ENCODE results near the gene CUL4B. TPM values are rescaled to one million over a fixed set of nuclear protein-coding genes. Genes with fewer than 3 reads are reported as not detected.

Gene CUL4B
- total and polyA plus RNA-seq, 4 donors: 6.0 to 24.9 (median 12.7) TPM

GRCh38 chrX:120568035-120568434 is 7.3 kb upstream of the CUL4B start (continued):
- TF ChIP-seq HNF4G (IDR thresholded peaks at IDR 0.05): no peak
- no peak for TF ChIP-seq ZBTB33 (IDR thresholded peaks at IDR 0.05)
- no peak for TF ChIP-seq NR2F2 (IDR thresholded peaks at IDR 0.05)
- no peak for TF ChIP-seq SP1 (IDR thresholded peaks at IDR 0.05)
- no peak for TF ChIP-seq MAX (IDR thresholded peaks at IDR 0.05)
- TF ChIP-seq YY1 (IDR thresholded peaks at IDR 0.05): no peak

DNA sequence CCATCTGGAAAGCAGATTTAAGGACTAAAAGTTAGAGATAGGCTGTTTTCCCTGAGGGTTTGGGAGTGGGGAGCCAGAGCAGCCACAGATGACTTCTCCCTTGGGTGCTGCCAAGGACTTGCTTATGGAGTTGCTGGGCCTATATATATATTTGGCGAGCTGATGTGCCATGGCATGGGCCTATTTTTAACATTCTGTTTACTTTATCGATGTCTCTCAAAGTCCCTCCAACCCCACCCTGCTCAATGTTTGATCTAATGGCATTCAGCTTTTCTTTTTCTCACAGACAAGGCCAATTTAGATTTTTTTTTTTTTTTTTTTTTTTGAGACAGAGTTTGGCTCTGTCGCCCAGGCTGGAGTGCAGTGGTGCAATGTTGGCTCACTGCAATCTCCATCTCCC is 6.1 kb upstream of the CUL4B start:
- TF ChIP-seq RXRA (IDR thresholded peaks at IDR 0.05) (no peak), YY1 (IDR thresholded peaks at IDR 0.05) (no peak), FOXA2 (IDR thresholded peaks at IDR 0.05) (no peak), ZBTB33 (IDR thresholded peaks at IDR 0.05) (no peak)
- TF ChIP-seq, protein P1, sequence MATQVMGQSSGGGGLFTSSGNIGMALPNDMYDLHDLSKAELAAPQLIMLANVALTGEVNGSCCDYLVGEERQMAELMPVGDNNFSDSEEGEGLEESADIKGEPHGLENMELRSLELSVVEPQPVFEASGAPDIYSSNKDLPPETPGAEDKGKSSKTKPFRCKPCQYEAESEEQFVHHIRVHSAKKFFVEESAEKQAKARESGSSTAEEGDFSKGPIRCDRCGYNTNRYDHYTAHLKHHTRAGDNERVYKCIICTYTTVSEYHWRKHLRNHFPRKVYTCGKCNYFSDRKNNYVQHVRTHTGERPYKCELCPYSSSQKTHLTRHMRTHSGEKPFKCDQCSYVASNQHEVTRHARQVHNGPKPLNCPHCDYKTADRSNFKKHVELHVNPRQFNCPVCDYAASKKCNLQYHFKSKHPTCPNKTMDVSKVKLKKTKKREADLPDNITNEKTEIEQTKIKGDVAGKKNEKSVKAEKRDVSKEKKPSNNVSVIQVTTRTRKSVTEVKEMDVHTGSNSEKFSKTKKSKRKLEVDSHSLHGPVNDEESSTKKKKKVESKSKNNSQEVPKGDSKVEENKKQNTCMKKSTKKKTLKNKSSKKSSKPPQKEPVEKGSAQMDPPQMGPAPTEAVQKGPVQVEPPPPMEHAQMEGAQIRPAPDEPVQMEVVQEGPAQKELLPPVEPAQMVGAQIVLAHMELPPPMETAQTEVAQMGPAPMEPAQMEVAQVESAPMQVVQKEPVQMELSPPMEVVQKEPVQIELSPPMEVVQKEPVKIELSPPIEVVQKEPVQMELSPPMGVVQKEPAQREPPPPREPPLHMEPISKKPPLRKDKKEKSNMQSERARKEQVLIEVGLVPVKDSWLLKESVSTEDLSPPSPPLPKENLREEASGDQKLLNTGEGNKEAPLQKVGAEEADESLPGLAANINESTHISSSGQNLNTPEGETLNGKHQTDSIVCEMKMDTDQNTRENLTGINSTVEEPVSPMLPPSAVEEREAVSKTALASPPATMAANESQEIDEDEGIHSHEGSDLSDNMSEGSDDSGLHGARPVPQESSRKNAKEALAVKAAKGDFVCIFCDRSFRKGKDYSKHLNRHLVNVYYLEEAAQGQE (IDR thresholded peaks at IDR 0.05): no peak
- Histone ChIP-seq H3K27me3 (ENCODE audit: control insufficient read depth in 4 of 4, insufficient read depth in 4 of 4, low read length in 3 of 4) (no peaks in the 10 kb centered on the region), H3K36me3 (ENCODE audit: control insufficient read depth in 4 of 4, insufficient read depth in 3 of 4, low read depth in 1 of 4, low read length in 3 of 4) (no peaks in the 10 kb centered on the region), H3K4me1 (ENCODE audit: control insufficient read depth in 4 of 4, insufficient read depth in 4 of 4, low read length in 3 of 4) (peaks cover 6 to 20% (median 15%) of the 10 kb centered on the region in 4 donors), H3K4me3 (ENCODE audit: low read depth in 1 of 3, low read length in 3 of 3) (no peak overlapping the region), H3K27ac (ENCODE audit: low read depth in 1 of 2, low read length in 2 of 2) (no peak overlapping the region), H3K9ac (ENCODE audit: low read depth in 1 of 2, low read length in 2 of 2) (no peak overlapping the region), H3K9me3 (ENCODE audit: control insufficient read depth in 4 of 4, low read length in 3 of 4) (no peaks in the 10 kb centered on the region)
- WGBS: 47% methylated on average over 3 of the region's 3 CpGs
- DNase-seq (ENCODE audit: low spot score): no peak

DNA sequence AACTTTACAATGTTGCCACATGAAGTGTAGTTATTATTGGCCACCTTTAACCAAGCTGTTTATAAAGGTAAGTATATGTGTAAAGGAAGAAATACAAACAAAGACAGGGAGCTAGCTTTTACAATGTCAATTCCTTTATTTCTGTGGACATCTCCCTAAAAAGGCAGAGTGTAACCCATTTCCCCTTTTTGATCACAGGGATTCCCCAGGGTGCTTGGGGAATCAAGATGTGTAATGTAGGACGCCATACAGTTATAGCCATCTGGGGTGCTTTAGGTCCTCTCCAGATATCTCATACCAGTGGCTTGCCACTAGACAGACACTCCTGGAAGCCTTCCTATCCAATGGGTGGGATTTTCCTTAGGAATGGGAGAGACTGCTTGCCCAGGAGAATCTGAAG is 4.2 kb upstream of the CUL4B start:
- H3K36me3 ChIP-seq (ENCODE audit: control insufficient read depth in 4 of 4, insufficient read depth in 3 of 4, low read depth in 1 of 4, low read length in 3 of 4): no peaks in the 10 kb centered on the region
- H3K4me1 ChIP-seq (ENCODE audit: control insufficient read depth in 4 of 4, insufficient read depth in 4 of 4, low read length in 3 of 4): peaks cover 6 to 20% (median 17%) of the 10 kb centered on the region in 4 donors
- no peaks in the 10 kb centered on the region for H3K27me3 ChIP-seq (ENCODE audit: control insufficient read depth in 4 of 4, insufficient read depth in 4 of 4, low read length in 3 of 4)
- TF ChIP-seq HNF4G (IDR thresholded peaks at IDR 0.05) (no peak), FOXA2 (IDR thresholded peaks at IDR 0.05) (no peak), RAD21 (IDR thresholded peaks at IDR 0.05) (no peak), TAF1 (conservative IDR thresholded peaks at IDR 0.05) (no peak), YY1 (IDR thresholded peaks at IDR 0.05) (no peak), GABPA (IDR thresholded peaks at IDR 0.05 in 1 of 2, conservative IDR thresholded peaks at IDR 0.05 in 1 of 2) (no peak), SP1 (IDR thresholded peaks at IDR 0.05) (no peak), MAX (IDR thresholded peaks at IDR 0.05) (no peak), RXRA (IDR thresholded peaks at IDR 0.05) (no peak)
- 85% methylated on average over 1 of the region's 1 CpG for WGBS
- no peak overlapping the region for H3K9ac ChIP-seq (ENCODE audit: low read depth in 1 of 2, low read length in 2 of 2)
- H3K27ac ChIP-seq (ENCODE audit: low read depth in 1 of 2, low read length in 2 of 2): no peak overlapping the region
- H3K9me3 ChIP-seq (ENCODE audit: control insufficient read depth in 4 of 4, low read length in 3 of 4): no peaks in the 10 kb centered on the region
- no peak for DNase-seq (ENCODE audit: low spot score)
- no peak overlapping the region for H3K4me3 ChIP-seq (ENCODE audit: low read depth in 1 of 3, low read length in 3 of 3)

Data from liver (tissue), 9 donors.